Activated T-cell treated with anti-CD3 and anti-CD28 coated beads, Interleukin-2, amount 50 U/mL, for 1 hour (primary cell): ENCODE data around the gene TRNT1.

Experiments used
- DNase-seq: peaks from one replicate; pipeline ENCODE4 v3.0.0-alpha.2; 2020

The TRNT1 gene

DNA sequence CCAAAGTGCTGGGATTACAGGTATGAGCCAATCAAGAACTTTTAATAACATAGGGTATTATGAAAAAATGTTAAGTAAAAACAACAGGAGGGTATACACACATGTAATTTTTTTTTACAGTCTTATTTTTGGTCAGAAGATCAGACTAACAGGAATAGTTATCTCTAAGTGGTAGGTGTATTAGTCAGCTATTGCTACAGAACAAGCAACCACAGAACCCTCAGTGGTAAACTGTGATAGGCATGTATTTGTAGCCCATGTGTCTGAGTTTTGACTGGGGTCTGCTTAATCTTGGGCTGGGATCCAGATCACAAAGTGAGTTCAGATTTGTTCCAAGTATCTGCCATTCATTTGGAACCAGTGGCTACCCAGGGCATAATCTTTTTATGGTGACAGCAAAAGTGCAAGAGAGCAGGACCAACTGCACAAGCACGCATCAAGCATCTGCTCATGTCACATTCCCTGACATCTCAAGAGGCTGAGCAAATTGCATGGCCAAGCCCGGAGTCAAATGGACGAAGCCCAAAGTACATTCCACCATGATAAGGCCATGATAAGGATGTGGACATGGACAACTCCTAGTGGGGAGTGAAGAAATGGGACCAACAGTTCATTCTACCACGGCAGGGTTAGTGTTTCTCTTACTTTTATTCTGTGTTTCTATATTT is 13.6 kb upstream of the TRNT1 start:
- DNase-seq = no peak

DNA sequence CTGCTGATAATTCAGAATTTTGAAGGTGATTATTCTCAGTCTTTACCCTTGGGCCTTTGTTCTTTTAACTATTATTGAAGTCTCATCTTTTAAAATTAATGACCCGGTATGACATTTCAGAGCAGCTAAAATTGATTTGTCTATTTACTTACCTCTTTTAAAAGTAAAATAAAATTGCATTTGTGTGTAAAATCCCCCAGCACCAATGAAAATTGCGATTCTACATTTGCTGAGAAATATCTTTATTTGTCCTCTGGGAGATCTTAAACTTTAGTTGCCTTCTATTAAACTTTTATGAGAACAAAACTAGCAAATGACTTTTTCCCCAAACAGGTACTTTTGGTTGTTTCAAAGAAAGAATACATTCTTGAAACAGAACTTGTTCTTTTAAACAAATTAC is 9.1 kb upstream of the TRNT1 start:
- DNase-seq = no peak

DNA sequence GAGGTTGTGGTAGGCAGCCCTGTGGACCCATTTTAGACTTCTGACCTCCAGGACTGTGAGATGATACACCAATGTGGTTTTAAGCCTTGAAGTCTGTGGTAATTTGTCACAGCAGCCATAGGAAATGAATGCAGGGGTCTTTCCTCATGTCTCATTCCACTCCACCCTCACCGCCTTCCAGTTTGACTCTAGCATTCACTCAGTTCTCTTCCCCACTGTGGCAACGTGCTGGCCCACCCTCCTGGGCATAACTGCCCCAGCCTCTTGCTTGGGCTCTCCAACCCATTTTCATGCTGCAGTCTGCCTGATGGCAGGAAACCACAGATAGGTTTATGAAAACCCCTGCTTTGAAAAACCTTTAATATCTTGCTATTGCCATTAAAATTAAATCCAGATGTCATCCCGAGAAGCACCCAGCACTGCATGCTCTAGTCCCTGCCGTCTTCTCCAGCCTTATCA is 7.3 kb upstream of the TRNT1 start:
- DNase-seq = no peak

DNA sequence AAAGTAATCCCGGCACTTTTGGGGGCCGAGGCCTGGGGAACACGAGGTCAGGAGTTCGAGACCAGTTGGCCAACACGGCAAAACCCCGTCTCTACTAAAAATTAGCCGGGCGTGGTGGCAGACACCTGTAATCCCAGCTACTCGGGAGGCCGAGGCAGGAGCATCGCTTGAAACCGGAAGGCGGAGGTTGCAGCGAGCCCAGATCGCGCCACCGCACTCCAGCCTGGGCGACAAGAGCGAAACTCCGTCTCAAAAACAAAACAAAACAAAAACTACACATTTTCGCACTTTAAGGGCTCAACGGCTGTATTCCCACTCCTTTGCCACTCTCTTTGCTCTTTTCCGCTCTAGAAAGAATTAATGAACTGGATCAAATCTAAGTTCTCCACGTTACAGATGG is 763 bp upstream of the TRNT1 start:
- DNase-seq = no peak

DNA sequence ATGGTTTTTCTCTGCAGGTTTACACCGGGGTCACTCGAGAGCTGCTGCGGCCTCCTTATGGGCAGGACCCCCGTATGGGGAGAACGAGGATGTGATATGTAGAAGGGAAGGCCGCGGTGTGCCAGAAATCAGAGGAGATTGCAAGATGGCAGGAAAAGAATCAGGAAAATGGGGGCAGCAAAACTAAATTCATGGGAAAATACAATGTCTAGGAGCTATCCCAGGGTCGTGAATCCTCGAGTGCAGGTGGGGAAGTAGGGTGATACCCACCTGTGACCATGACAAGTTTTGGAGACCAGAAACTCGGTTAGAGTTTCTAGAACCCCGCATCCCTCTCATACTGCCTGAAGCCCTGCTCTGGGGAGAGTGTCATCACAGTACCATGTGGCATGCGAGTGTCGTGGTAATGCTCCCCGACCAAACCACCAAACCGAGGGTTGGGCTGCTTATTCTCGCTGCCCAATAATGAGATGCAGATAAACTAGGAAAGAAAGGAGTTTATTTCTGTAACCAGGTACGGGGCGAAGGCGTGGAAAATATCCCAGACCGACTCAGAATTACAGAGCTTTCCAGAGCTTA is 781 bp downstream of the TRNT1 start:
- peak; percentile 29 for DNase-seq

GRCh38 chr3:3129579-3129978 is 2.8 kb downstream of the TRNT1 start:
- no peak for DNase-seq

- DNase-seq = no peak
Observed at GRCh38 chr3:3133500-3133899, 6.8 kb downstream of the TRNT1 start.

DNA sequence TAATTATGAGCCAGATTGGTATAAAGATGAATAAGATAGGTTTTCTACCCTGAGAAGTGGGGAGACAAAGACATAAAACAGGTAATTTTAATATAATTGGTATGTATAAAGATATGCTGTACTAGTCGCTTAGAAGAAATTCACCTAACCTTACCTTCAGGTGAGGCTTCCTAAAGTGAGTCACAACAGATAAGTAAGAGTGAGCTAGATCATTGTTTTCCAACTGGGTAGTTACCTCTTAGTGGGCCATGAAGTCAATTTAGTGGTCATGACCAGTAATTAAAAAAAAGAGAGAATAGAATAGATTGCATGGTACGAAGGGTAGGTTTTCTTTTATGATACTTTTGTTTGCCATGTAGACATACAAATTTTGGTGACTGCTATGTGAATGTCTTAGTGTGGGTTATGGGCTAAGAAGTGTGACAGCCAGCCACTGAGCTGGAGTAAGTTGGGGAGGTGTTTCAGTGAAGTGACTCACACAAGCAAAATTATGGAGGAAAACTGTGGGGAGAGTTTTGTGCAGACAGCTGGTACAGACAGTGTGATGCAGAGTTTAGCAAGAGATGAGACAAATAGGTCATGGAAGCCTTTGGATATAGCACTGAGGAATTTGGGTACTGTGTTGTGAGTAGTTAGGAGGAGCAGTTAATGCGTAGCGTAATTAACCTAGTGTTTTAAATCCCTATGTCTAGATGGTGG is 8.2 kb downstream of the TRNT1 start:
- DNase-seq = no peak

DNA sequence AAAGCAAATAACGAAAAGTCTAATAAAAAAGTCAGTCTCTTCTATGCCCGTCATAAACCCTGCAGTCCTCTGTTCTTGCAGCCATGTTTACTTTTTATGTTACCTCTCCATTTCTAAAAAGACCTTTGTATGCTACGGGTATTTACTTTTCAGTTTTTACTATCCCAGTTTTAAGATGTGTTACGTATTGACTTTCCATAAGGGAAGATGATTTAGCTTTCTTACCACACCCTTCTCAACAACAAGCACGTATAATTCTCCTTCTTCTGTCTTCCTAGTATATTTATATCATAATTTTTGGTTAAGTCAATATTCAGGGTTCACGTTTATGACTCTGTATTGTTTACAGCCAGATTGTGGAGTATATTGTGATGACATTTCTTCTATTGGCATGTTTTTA is 10.8 kb downstream of the TRNT1 start:
- DNase-seq = no peak

GRCh38 chr3:3141939-3142338 is 15.2 kb downstream of the TRNT1 start:
- no peak for DNase-seq

DNA sequence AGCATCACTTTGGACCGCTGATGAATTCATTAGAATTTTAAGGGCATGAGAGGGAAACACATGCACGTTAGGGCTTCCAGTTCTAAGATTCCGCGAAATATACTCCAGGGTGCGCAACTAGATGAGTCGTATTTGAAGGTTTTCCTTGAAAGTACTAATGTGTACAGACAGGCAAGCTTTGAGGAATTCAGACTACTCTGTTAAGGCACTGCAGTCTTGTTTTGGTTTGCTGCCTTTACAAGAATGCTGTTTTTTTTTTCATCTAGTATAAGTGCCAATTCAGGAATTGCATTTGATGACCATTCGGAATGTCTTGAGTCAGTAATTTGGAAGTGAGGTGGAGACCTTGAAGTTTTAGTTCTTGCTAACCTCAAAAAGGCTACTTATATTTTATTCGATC is 19.1 kb downstream of the TRNT1 start:
- no peak for DNase-seq

DNA sequence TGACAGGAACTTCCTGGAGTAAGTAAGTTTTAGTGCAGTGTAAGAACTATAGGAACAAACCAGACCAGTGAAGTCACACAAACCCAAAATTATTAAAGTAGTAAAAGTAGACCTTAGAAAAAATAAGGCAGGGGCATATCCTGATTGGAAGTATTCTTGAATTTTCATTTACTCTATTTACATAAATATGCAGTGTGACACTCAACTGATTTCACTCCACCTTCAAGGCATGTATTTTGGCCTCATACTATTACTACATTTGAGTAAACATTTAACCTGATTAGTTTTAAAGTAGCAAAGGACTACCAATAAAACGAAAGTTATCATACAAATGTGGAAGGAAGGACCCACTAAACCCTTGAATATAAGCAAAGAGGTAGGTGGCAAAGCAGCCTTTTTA is 22.8 kb downstream of the TRNT1 start:
- DNase-seq = no peak

- DNase-seq = no peak
Observed at GRCh38 chr3:3151513-3151912, 24.8 kb downstream of the TRNT1 start.

DNA sequence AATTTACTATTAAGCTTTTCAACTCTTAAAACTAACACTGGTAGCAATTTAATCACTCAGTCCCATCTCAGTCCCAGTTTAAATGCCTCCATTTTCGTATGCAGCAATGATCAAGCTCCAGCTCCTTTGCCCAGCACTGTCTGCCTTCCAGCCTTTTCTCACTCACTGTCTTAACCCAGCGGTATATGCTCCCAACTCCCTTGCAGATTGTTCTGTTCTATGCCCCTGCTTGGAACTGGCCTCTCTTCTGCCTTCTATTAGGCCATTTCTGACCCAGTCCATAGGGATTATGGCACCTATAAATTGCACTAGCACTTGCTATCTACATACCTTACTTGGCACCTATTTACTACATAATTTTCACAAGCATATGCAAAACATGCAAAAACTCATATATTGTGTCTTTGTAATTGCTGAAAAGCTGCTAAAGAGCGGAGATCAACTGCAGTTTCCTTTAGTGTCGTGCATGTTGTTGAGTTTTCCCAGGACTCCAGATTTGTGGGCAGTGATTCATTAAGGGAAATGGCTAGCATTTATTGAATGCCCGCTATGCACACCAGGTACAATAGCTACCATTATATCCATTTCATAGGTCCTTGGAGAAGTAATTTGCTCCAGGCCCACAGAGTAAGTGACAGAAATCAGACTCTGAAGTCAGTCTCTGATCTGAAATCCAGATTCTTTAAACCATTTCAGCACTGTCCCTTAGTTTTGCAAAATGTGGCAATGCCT is 28.3 kb downstream of the TRNT1 start:
- DNase-seq = no peak

- DNase-seq = no peak
Observed at GRCh38 chr3:3157484-3157883, 30.7 kb downstream of the TRNT1 start.

- DNase-seq = no peak
Observed at GRCh38 chr3:3160826-3161225, 34.1 kb downstream of the TRNT1 start.

DNA sequence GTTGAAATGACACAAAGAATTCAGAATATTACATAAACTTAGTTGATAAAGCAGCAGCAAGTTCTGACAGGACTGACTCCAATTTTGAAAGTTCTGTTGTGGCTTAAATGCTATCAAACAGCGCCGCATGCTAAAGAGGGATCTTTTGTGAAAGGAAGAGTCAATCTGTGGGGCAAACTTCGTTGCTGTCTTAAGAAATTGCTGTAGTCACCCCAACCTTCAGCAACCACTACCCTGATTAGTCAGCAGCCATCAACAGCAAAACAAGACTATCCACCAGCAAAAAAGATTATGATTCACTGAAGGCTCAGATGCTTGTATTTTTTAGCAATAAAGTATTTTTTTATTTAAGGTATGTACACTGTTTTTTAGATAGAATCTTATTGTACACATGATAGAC is 38.5 kb downstream of the TRNT1 start:
- DNase-seq = no peak

DNA sequence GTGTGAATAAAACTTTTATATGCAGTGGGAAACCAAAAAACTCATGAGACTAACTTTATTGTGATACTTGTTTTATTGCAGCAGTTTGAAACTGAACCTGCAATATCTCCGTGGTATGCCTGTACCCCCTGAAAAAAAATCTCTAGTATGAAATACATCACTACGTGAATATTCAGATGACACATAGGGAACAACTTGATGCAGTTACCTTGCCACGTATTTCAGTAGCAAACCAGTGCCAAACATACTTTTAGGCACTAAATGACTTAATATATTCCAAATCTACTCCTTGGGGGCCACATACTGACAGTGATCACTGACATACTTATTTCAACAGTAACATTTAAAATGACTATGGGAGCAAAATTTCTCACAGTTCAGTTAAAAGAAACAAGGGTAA is 38.9 kb downstream of the TRNT1 start:
- DNase-seq = no peak

GRCh38 chr3:3170998-3171397 is 44.3 kb downstream of the TRNT1 start:
- DNase-seq = peak; percentile 33

DNA sequence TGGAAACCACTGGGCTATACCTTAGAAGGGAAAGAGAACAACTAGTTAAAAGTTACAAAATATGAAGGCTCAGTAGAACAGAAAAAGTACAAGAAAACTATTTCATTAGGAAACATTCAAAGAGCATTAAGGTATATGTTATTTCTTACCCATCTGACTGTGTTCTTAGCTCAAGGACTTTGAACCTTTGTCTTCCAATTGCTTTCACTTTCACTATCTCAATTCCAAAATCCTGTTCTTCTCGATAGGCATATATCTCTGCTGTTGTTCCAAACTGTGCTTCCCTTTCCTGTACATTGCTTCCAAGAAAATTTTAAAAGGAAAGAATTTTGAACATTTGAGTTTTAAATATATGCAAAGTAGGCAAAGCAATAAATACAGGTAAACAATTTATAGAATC is 45.9 kb downstream of the TRNT1 start:
- DNase-seq = no peak

DNA sequence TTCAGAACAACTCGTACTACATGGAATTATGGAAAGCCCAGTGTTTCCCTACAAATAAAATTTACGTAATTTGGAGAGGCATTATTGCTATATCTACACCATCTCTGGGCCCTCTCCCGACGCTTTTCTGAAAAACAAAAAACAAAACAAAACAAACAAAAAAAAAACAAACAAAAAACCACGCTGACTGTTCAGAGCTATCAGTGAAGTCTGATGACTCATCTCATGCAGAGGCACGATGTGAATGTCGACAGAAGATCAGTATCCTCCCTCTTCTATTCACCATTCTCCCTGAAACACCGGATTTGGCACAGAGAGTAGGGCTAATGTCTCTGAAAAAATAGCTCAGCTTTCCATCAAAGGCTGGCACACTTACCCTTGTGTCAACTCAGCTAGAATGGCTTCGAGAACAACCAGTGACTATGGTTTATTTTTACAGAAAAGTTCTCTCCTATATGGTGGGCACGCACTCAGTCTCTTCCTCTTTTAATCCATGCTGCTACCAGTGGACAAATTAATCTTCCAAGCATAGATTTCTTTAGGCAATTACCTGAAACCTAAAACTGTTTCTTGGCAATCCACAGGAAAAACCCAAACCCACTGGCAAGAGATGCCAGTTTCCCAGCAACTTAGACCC is 51.2 kb downstream of the TRNT1 start:
- no peak for DNase-seq

GRCh38 chr3:3178498-3179328 is 52.0 kb downstream of the TRNT1 start:
- no peak for DNase-seq
